SH-SY5Y (cell line): ENCODE measurements around the gene KIFC3.

Experiments used
- GATA2 ChIP-seq: IDR thresholded peaks from 2 replicates; pipeline ENCODE4 v1.6.1; 2011; ENCODE audit warnings: mild to moderate bottlenecking, low read depth, low read length
- GATA3 ChIP-seq: IDR thresholded peaks from 2 replicates; pipeline ENCODE4 v1.6.1; 2011; ENCODE audit warnings: low read depth, mild to moderate bottlenecking, low read length, moderate library complexity

DNA sequence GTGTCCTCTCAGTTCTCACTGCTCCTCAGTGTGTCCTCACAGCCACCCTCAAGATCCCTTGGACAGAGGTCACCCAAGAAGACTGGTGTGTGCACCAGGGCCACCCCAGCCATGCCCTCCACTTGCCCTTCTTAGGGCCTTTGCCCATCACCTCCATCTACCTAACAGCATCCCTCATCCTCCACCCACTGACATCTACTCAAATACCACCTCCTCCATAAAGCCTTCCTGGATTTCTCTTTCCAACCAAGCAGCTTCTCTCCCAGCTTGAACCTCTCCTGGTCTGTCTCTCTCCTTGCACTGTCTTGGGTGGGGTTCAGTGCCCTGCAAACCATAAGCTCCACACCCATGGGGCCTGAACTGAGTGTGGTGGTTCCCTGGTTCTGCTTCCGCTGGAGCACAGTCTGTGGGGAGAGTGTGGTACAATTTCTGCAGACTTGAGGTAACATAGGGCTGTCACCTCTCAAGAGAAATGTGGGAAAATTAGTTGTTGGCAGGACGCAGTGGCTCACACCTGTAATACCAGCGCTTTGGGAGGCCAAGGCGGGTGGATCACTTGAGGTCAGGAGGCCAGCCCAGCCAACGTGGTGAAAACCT is 52.3 kb downstream of the KIFC3 start:
- TF ChIP-seq GATA2, result no peak
- no peak for TF ChIP-seq GATA3
